22Rv1 (cell line): ENCODE measurements around the gene ROBO4.

ENCODE experiments used
- H3K27ac ChIP-seq: fragments of 450-650 bp; 2 replicates; pipeline ENCODE4 v1.5.1; 2017
- ZFX ChIP-seq: fragments of 450-650 bp; IDR thresholded peaks from 2 replicates; pipeline ENCODE4 v1.6.1; 2017; ENCODE audit warnings: antibody characterized with exemption, borderline replicate concordance
- TF ChIP-seq, protein P1 (sequence below): fragments of 450-650 bp; IDR thresholded peaks from 2 replicates; pipeline ENCODE4 v1.5.1; 2017; ENCODE audit warnings: mild to moderate bottlenecking

ROBO4 gene

DNA sequence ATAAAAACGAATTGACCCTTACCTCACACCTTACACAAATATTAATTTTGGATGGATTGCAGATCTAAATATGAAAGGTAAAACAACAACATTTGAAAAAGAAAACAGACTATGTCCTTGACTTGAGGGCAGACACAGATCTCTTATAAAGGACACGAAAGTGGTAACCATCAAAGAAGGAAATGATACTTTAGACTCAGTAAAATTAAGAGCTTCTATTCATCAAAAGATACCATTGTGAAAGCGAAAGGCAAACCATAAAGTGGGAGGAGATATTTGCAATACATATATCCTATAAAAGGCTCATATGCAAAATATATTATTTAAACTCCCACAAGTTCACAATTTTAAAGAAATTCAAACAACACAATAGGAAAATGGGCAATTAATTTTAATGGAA lies 33.1 kb upstream of the ROBO4 start:
- TF ChIP-seq, protein P1, sequence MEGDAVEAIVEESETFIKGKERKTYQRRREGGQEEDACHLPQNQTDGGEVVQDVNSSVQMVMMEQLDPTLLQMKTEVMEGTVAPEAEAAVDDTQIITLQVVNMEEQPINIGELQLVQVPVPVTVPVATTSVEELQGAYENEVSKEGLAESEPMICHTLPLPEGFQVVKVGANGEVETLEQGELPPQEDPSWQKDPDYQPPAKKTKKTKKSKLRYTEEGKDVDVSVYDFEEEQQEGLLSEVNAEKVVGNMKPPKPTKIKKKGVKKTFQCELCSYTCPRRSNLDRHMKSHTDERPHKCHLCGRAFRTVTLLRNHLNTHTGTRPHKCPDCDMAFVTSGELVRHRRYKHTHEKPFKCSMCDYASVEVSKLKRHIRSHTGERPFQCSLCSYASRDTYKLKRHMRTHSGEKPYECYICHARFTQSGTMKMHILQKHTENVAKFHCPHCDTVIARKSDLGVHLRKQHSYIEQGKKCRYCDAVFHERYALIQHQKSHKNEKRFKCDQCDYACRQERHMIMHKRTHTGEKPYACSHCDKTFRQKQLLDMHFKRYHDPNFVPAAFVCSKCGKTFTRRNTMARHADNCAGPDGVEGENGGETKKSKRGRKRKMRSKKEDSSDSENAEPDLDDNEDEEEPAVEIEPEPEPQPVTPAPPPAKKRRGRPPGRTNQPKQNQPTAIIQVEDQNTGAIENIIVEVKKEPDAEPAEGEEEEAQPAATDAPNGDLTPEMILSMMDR, result no peak
- no peak for TF ChIP-seq ZFX
- H3K27ac ChIP-seq, result no peak overlapping the region

DNA sequence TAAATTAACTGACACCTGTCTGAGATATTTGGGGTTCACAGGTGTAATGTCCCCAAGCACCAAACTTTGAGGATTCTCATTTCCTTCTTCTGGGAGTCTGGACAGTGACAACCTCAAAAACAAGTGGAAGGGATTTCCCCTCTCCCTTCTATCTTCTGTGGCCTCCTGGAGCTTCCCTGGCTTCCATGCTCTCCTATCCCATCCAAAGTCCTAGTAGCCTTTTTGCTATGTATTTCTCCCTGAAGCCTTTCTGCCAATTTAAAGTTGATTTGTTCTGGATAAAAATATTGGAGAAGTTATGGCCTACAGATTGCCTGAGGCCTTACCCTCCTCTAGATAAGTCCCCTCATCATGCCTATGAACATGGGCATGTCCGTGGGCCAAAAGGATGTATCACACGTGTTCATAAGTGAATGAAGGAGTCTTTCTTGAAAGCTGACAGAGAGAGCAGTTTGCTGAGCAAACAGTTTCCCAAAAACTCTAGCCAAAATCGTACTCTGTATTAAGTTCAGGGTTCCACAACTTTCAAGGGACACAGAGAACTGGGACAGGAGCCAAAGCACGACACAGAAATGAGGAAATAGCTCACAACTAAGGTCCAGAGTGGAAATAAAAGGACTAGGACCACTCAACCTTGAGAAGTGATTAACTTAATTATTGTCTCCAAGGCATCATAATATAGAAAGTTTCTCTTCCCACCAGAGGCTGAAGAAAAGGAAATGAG lies 31.4 kb upstream of the ROBO4 start:
- H3K27ac ChIP-seq, result no peak overlapping the region
- TF ChIP-seq, protein P1, result no peak
- no peak for TF ChIP-seq ZFX

DNA sequence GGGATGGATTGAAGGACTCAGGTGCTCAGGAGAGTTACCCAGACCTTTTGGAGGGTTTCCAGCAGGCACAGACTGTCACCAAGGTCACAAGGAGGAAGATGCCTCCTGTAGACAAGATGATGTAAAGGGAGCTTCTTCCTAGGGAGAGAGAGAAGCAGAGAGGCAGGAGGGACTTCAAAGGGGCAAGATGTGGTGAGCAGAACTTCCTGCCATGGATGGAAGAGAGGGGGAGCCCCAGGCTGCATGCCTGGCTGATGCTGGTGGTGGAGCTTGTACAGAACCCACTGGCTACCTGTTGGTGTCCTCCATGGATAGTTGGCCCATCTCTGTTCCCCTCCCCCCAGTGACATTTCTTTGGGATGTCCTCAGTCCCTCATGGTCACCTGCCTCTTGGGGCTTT lies 25.6 kb upstream of the ROBO4 start:
- H3K27ac ChIP-seq, result no peak overlapping the region
- TF ChIP-seq, protein P1, result no peak
- TF ChIP-seq ZFX, result no peak

DNA sequence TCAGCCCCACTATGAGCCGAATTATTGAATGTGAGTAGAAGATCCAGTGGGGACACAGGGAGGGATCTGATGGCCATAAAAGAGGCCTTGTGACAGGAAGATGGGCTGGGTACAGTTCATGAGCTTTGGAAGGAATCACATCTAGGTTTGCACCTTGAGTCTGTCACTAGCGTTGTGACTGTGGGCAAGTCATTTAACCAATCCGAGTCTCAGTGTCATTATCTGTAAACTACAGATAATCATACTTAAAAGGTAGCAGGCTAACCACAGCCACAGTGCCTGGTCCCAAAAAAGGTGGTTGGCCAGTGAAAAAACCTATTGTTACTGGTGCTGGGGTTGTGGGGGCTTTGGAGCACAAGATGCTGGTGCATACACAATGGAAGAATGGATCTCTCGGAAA lies 25.2 kb upstream of the ROBO4 start:
- TF ChIP-seq, protein P1, result no peak
- TF ChIP-seq ZFX, result no peak
- H3K27ac ChIP-seq, result no peak overlapping the region

DNA sequence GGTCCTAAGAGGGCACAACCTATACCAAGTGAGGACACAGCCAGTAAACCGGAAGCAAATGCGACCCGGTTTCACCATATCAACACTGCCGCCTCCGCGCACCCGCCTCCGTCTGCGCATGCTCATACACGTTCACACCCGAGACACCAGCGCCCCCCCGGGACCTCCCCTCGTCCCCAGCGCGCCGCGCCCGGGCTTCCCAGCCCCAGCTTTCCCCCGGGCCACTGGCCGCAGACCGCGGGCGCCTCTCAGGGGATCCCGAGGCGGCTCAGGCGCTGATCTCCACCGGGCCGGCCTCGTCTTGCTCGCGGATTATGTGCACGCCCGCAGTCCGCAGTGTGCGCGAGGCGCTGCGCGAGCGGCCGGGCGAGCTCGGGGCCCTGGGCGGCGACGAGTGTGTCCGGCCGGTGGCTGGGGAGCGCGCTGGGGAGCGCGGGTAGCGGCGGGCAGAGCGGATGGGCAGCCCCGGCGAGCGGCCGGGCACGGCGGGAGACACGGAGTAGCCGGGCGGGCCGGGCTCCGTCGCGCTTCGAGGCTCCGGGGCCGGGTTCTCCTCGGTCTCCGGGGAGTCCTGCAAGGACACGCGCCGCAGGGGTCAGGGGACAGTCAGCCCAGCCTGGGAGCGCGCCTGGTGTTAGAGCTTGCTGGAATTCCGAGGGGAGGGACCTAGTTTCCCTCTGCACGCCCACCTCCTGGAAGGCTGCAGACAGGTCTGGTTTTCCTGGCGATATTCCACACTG lies 23.4 kb upstream of the ROBO4 start:
- TF ChIP-seq ZFX, result no peak
- TF ChIP-seq, protein P1, result no peak
- H3K27ac ChIP-seq, result no peak overlapping the region

DNA sequence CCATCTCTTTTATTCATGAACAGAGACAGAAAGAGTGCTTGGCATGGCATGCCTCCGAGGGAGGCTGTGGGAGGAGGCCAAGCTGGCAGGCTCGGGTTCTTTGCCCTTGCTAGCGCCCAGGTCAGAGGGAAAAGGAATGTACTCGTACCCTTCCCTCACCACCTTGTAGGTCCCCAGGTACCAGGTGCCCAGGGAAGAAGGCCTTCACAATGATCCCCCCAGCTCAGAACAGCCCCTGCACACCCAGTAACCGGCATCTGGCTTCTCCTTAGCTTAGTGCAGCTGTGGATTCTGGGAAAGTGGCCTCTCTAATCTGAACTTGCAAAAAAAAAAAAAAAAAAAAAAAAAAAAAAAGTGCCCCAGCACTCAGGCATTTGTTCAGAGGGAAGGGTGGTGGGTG lies 22.7 kb upstream of the ROBO4 start:
- TF ChIP-seq, protein P1, result no peak
- no peak for TF ChIP-seq ZFX
- no peak overlapping the region for H3K27ac ChIP-seq

DNA sequence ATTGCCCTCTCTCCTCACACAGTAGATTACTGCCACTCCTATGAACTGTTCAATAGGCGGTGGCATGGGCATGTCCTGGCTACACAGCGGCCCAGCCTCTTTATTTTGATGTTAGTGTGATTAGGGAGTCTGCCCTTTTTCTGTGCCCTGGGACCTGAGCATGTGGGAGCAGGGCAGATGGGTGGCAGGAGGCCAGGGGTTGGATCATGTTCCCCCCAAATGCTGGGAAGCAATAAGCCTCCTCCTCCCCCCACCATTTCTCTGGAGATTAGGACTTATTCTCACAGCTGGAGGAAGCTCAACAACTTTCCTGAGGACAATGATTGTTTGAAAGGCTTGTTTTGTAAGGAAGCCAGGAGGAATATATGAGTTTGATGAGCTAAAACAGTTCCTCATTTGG lies 22.2 kb upstream of the ROBO4 start:
- H3K27ac ChIP-seq, result no peak overlapping the region
- TF ChIP-seq ZFX, result no peak
- TF ChIP-seq, protein P1, result no peak
